HEK293 (cell line): ENCODE measurements around the gene KCTD15.

Experiments used
- CTCF ChIA-PET: fragments of 350-600 bp; formaldehyde crosslinking; extraction: SDS; loops from one replicate; lab custom pipeline; 2021; ENCODE audit warnings: antibody characterized with exemption; lab: Yijun Ruan, JAX
- POLR2A ChIA-PET: fragments of 300-600 bp; formaldehyde crosslinking; extraction: SDS; loops from one replicate; lab custom pipeline; 2020; ENCODE audit warnings: antibody characterized with exemption, inconsistent platforms; lab: Yijun Ruan, JAX
- H3K27ac ChIP-seq: fragments of 200-500 bp; sonication (Bioruptor generic); 2 replicates; pipeline ENCODE4 v1.5.1; 2014; ENCODE audit warnings: low read depth, low read length, control low read depth, inconsistent platforms; ENCODE audit errors: extremely low read depth
- H3K36me3 ChIP-seq, 2 experiments: fragments of 200-500 bp in 1 of 2; sonication (Bioruptor generic) in 1 of 2; 1 replicate in 1 of 2; 2 replicates in 1 of 2; pipeline ENCODE4 v1.5.1; 2014 to 2017; ENCODE audit warnings: inconsistent platforms in 2 of 2, low read length in 2 of 2; ENCODE audit not compliant: control insufficient read depth in 2 of 2, insufficient read depth in 1 of 2
- H3K4me1 ChIP-seq: fragments of 200-500 bp; sonication (Bioruptor generic); 2 replicates; pipeline ENCODE4 v1.5.1; 2014; ENCODE audit warnings: mild to moderate bottlenecking, low read length, inconsistent platforms; ENCODE audit not compliant: control insufficient read depth, insufficient read depth
- H3K4me3 ChIP-seq: 2 replicates; pipeline ENCODE4 v1.5.1; 2011; ENCODE audit warnings: low read depth, mild to moderate bottlenecking, control low read depth, low read length, moderate library complexity
- H3K9me3 ChIP-seq: fragments of 200-500 bp; sonication (Bioruptor generic); 2 replicates; pipeline ENCODE4 v1.5.1; 2014; ENCODE audit warnings: low read depth, low read length, inconsistent platforms; ENCODE audit not compliant: control insufficient read depth, insufficient read depth
- GLIS1 ChIP-seq: fragments of 450-650 bp; formaldehyde crosslinking; IDR thresholded peaks from 2 replicates; pipeline ENCODE4 v1.5.1; 2016; ENCODE audit warnings: missing biosample characterization, missing genetic modification characterization
- KLF9 ChIP-seq: fragments of 450-650 bp; formaldehyde crosslinking; IDR thresholded peaks from 2 replicates; pipeline ENCODE4 v1.5.1; 2016; ENCODE audit warnings: missing biosample characterization, missing genetic modification characterization, low read depth
- OSR2 ChIP-seq: fragments of 450-650 bp; formaldehyde crosslinking; IDR thresholded peaks from 2 replicates; pipeline ENCODE4 v1.5.1; 2016; ENCODE audit warnings: missing biosample characterization, missing genetic modification characterization
- WT1 ChIP-seq: fragments of 450-650 bp; formaldehyde crosslinking; IDR thresholded peaks from 2 replicates; pipeline ENCODE4 v1.5.1; 2016; ENCODE audit warnings: missing biosample characterization, missing genetic modification characterization
- YY2 ChIP-seq: fragments of 450-650 bp; formaldehyde crosslinking; IDR thresholded peaks from 2 replicates; pipeline ENCODE4 v1.5.1; 2016; ENCODE audit warnings: missing biosample characterization, missing genetic modification characterization
- ZBTB17 ChIP-seq: fragments of 450-650 bp; formaldehyde crosslinking; IDR thresholded peaks from 2 replicates; pipeline ENCODE4 v1.5.1; 2016; ENCODE audit warnings: missing biosample characterization, missing genetic modification characterization
- ZFP69B ChIP-seq: fragments of 450-650 bp; formaldehyde crosslinking; IDR thresholded peaks from 2 replicates; pipeline ENCODE4 v1.5.1; 2016; ENCODE audit warnings: missing biosample characterization, missing genetic modification characterization
- ZIC2 ChIP-seq: fragments of 450-650 bp; formaldehyde crosslinking; IDR thresholded peaks from 2 replicates; pipeline ENCODE4 v1.5.1; 2016; ENCODE audit warnings: missing biosample characterization, missing genetic modification characterization
- ZNF114 ChIP-seq: fragments of 450-650 bp; formaldehyde crosslinking; IDR thresholded peaks from 2 replicates; pipeline ENCODE4 v1.5.0; 2017; ENCODE audit warnings: missing biosample characterization, missing genetic modification characterization
- ZNF16 ChIP-seq: fragments of 450-650 bp; formaldehyde crosslinking; IDR thresholded peaks from 2 replicates; pipeline ENCODE4 v1.5.1; 2016; ENCODE audit warnings: low read depth, missing biosample characterization, missing genetic modification characterization
- ZNF302 ChIP-seq: fragments of 450-650 bp; formaldehyde crosslinking; IDR thresholded peaks from 2 replicates; pipeline ENCODE4 v1.5.1; 2016; ENCODE audit warnings: missing biosample characterization, missing genetic modification characterization, low read depth
- ZNF311 ChIP-seq: fragments of 450-650 bp; formaldehyde crosslinking; IDR thresholded peaks from 2 replicates; pipeline ENCODE4 v1.5.1; 2017; ENCODE audit warnings: missing biosample characterization, missing genetic modification characterization, borderline replicate concordance
- ZNF391 ChIP-seq: fragments of 450-650 bp; formaldehyde crosslinking; IDR thresholded peaks from 2 replicates; pipeline ENCODE4 v1.5.1; 2016; ENCODE audit warnings: low read depth, missing biosample characterization, missing genetic modification characterization, borderline replicate concordance
- ZNF548 ChIP-seq: fragments of 450-650 bp; formaldehyde crosslinking; IDR thresholded peaks from 2 replicates; pipeline ENCODE4 v1.5.1; 2016; ENCODE audit warnings: missing biosample characterization, missing genetic modification characterization
- ZNF585B ChIP-seq: fragments of 450-650 bp; formaldehyde crosslinking; IDR thresholded peaks from 2 replicates; pipeline ENCODE4 v1.5.1; 2016; ENCODE audit warnings: missing biosample characterization, missing genetic modification characterization
- ZNF621 ChIP-seq: fragments of 450-650 bp; formaldehyde crosslinking; IDR thresholded peaks from 2 replicates; pipeline ENCODE4 v1.5.1; 2017; ENCODE audit warnings: missing biosample characterization, missing genetic modification characterization
- ZNF660 ChIP-seq: fragments of 450-650 bp; IDR thresholded peaks from 2 replicates; pipeline ENCODE4 v1.5.1; 2018; ENCODE audit warnings: missing biosample characterization, mild to moderate bottlenecking, missing genetic modification characterization
- TF ChIP-seq, protein P1 (sequence below): fragments of 450-650 bp; formaldehyde crosslinking; IDR thresholded peaks from 2 replicates; pipeline ENCODE4 v1.5.1; 2017; ENCODE audit warnings: missing biosample characterization, mild to moderate bottlenecking, missing genetic modification characterization, moderate library complexity
- TF ChIP-seq, protein P2 (sequence below): fragments of 450-650 bp; IDR thresholded peaks from 2 replicates; pipeline ENCODE4 v1.5.1; 2018; ENCODE audit warnings: missing biosample characterization, mild to moderate bottlenecking, missing genetic modification characterization
- TF ChIP-seq, protein P3 (sequence below): fragments of 450-650 bp; formaldehyde crosslinking; IDR thresholded peaks from 2 replicates; pipeline ENCODE4 v1.5.1; 2016; ENCODE audit warnings: missing biosample characterization, missing genetic modification characterization
- TF ChIP-seq, protein P4 (sequence below): fragments of 450-650 bp; formaldehyde crosslinking; IDR thresholded peaks from 2 replicates; pipeline ENCODE4 v1.5.1; 2016; ENCODE audit warnings: missing biosample characterization, missing genetic modification characterization

The KCTD15 gene

DNA sequence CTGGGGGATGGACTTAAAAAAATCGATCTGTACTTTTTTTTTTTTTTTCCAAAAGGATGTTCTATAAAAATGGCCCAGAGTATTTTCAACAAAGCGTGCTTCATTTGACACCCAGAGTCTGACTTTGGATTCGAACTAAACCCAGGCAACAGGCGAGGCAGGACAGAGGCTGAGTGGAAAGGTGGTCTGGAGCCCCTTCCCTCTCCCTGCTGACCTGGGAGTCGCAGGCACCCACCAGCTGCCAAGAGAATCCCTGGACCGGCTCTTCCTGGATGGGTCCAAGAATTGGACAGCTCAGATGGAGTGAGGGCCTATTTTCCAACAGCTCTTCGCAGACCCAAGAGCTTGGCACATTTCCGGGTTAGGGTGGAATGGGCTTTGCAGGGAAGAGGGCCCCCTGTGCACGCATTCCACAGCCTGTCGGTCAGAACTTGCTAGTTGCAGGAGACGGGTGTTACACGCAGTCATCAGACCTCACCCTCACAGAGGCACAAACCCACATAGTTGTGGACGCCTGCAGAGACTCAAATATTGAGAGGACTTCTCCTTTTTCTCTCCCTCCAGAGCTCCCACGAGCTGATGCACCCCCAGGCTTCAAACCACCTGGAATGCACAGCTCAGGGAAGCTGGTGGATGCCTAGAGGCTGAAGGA, 15.2 kb downstream of the KCTD15 start (continued):
- no peak for TF ChIP-seq OSR2
- TF ChIP-seq ZNF621 (tag by site-specific recombination), result no peak
- TF ChIP-seq, protein P1, sequence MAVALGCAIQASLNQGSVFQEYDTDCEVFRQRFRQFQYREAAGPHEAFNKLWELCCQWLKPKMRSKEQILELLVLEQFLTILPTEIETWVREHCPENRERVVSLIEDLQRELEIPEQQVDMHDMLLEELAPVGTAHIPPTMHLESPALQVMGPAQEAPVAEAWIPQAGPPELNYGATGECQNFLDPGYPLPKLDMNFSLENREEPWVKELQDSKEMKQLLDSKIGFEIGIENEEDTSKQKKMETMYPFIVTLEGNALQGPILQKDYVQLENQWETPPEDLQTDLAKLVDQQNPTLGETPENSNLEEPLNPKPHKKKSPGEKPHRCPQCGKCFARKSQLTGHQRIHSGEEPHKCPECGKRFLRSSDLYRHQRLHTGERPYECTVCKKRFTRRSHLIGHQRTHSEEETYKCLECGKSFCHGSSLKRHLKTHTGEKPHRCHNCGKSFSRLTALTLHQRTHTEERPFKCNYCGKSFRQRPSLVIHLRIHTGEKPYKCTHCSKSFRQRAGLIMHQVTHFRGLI, result no peak
- no peak for TF ChIP-seq ZNF302 (tag by site-specific recombination)
- no peak for TF ChIP-seq ZNF114 (tag by site-specific recombination)
- TF ChIP-seq, all 188 proteins: peak for 0

DNA sequence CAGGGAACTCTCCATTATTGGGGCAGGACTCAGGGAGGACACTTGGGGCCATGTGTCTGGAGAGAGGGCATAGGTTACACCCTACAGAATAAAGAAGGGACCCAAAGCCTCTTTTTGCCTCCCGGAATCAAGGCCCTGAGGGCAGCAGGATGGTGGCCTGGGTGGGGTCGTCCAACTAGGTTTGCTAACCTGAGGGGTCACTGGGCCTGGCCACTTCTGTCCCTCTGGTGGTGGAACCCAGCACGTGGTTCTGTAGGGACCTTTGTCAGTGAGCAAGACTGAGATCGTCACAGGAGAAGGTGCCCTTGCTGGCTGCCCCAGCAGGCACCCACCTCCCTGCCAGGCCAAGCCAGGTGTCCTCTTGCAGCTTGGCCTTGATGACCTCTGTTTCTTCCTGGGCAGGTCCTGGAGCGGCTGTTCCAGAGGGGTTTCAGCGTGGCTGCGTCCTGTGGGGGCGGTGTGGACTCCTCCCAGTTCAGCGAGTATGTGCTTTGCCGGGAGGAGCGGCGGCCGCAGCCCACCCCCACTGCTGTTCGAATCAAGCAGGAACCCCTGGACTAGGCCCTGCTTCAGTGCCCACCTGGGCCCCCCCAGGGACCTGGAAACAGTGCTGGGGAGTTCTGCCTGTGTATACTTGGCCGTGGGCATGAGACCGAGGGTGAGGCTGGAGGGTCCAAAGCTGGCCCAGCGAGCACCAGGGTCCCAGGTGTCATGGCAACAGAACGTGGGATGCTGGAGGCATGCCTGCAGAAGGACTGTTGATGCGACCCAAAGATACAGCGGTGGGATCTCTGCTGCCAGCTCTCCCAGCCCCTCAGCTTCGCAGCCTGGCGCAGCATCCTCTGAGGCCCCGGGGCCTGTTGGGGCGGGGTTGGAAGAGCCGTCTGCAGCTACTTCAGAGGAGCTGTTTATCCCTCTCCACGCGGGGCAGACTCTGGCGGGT, 16.0 kb downstream of the KCTD15 start:
- H3K4me1 ChIP-seq, result peaks cover 6% of the 10 kb centered on the region; the same call in 1 of the 2 replicates
- CTCF ChIA-PET, result interaction anchor here (1.3 to 1.5 kb wide), 2 partner anchors 35 to 65 kb away, joined by 4 to 5 read pairs; no protein-coding TSS in a partner anchor
- TF ChIP-seq, protein P2, sequence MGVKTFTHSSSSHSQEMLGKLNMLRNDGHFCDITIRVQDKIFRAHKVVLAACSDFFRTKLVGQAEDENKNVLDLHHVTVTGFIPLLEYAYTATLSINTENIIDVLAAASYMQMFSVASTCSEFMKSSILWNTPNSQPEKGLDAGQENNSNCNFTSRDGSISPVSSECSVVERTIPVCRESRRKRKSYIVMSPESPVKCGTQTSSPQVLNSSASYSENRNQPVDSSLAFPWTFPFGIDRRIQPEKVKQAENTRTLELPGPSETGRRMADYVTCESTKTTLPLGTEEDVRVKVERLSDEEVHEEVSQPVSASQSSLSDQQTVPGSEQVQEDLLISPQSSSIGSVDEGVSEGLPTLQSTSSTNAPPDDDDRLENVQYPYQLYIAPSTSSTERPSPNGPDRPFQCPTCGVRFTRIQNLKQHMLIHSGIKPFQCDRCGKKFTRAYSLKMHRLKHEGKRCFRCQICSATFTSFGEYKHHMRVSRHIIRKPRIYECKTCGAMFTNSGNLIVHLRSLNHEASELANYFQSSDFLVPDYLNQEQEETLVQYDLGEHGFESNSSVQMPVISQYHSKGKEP, result no peak
- TF ChIP-seq ZIC2 (tag by site-specific recombination), result peak; percentile 35; the same call in 1 of the 2 replicates
- TF ChIP-seq, all 188 proteins: peak for 1
- no peaks in the 10 kb centered on the region for H3K9me3 ChIP-seq
- peaks cover 48 to 50% of the 10 kb centered on the region in 2 experiments for H3K36me3 ChIP-seq
- 0 out of 2 replicates have a peak overlapping the region, but pooled peaks have one; percentile 4 for H3K27ac ChIP-seq
- H3K4me3 ChIP-seq, result no peak overlapping the region
- POLR2A ChIA-PET, result interaction anchor here (0.6 kb wide), 1 partner anchor 31 kb away, joined by 5 read pairs; no protein-coding TSS in a partner anchor

DNA sequence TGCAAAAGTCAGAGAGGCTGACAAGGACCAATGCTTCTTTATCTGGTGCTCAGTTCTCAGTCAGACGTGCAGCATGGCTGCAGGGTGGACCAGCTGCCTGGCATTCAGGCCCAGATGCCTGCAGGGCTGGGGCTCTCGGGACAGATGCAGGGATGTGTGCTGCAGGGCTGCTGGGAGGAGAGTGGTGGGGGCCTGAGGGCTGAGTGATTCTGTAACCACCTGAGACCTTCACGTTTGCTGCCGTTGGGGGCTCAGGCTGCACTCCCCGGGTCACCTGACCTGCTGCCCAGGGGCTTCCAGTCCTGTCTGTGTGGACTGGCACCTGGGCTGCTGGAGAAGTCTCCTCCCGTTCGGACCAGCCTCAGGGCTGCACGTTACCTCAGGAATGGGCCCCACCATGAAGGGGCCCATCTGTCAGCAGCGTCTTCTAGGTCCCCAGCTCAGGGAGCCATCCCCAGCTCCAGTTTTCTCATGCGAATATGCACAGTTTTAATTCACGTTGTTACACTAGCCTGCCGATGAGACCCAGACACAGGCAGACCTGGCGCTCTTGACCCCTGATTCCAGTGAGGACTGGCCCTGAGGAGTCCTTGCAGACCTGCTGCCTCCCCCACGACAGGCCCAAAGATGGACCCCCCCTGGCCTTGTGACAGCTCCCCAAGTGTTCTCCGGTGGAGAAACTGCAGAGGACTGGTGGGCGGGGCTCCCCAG, 16.9 kb downstream of the KCTD15 start:
- ChIA-PET CTCF (interaction anchor here (0.6 to 1.3 kb wide), 3 partner anchors 14 to 36 kb away, joined by 3 to 5 read pairs (median 3); no protein-coding TSS in a partner anchor), POLR2A (interaction anchor here (0.6 kb wide), 1 partner anchor 30 kb away, joined by 5 read pairs; no protein-coding TSS in a partner anchor)
- Histone ChIP-seq H3K4me1 (peaks cover 6% of the 10 kb centered on the region; the same call in 1 of the 2 replicates), H3K36me3 (peaks cover 39 to 42% of the 10 kb centered on the region in 2 experiments), H3K4me3 (no peak overlapping the region), H3K9me3 (no peaks in the 10 kb centered on the region), H3K27ac (0 out of 2 replicates have a peak overlapping the region, but pooled peaks have one; percentile 4)
- TF ChIP-seq YY2 (tag by site-specific recombination) (no peak), ZBTB17 (tag by site-specific recombination) (no peak), ZNF585B (tag by site-specific recombination) (no peak), WT1 (no peak), GLIS1 (0 out of 2 replicates have a peak, but pooled peaks have one; percentile 13), ZFP69B (tag by site-specific recombination) (peak; percentile 90), ZNF311 (tag by site-specific recombination) (no peak), ZNF391 (tag by site-specific recombination) (no peak), ZNF660 (tag by site-specific recombination) (no peak), ZNF548 (no peak), KLF9 (tag by site-specific recombination) (0 out of 2 replicates have a peak, but pooled peaks have one; percentile 36), ZNF16 (tag by site-specific recombination) (no peak)
- TF ChIP-seq, protein P3, sequence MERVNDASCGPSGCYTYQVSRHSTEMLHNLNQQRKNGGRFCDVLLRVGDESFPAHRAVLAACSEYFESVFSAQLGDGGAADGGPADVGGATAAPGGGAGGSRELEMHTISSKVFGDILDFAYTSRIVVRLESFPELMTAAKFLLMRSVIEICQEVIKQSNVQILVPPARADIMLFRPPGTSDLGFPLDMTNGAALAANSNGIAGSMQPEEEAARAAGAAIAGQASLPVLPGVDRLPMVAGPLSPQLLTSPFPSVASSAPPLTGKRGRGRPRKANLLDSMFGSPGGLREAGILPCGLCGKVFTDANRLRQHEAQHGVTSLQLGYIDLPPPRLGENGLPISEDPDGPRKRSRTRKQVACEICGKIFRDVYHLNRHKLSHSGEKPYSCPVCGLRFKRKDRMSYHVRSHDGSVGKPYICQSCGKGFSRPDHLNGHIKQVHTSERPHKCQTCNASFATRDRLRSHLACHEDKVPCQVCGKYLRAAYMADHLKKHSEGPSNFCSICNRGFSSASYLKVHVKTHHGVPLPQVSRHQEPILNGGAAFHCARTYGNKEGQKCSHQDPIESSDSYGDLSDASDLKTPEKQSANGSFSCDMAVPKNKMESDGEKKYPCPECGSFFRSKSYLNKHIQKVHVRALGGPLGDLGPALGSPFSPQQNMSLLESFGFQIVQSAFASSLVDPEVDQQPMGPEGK (tag by site-specific recombination), result peak; percentile 32; the same call in 1 of the 2 replicates
- TF ChIP-seq, protein P4, sequence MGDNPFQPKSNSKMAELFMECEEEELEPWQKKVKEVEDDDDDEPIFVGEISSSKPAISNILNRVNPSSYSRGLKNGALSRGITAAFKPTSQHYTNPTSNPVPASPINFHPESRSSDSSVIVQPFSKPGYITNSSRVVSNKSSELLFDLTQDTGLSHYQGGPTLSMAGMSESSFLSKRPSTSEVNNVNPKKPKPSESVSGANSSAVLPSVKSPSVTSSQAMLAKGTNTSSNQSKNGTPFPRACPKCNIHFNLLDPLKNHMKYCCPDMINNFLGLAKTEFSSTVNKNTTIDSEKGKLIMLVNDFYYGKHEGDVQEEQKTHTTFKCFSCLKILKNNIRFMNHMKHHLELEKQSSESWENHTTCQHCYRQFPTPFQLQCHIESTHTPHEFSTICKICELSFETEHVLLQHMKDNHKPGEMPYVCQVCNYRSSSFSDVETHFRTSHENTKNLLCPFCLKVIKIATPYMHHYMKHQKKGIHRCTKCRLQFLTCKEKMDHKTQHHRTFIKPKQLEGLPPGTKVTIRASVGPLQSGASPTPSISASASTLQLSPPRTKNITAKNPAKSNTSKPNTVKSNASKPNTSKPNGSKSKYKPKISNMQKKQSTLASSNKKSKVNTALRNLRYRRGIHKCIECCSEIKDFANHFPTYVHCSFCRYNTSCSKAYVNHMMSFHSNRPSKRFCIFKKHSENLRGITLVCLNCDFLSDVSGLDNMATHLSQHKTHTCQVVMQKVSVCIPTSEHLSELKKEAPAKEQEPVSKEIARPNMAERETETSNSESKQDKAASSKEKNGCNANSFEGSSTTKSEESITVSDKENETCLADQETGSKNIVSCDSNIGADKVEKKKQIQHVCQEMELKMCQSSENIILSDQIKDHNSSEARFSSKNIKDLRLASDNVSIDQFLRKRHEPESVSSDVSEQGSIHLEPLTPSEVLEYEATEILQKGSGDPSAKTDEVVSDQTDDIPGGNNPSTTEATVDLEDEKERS (tag by site-specific recombination), result no peak
